CD8-positive, alpha-beta memory T cell (primary cell): ENCODE data around the gene ADGRL2. TPM values are rescaled to one million over a fixed set of nuclear protein-coding genes. Genes with fewer than 3 reads are reported as not detected.

Experiments used
- CTCF ChIA-PET: fragments of 350-600 bp; sonication (Branson Sonifier 250); formaldehyde crosslinking; loops from one replicate; lab custom pipeline; 2021; ENCODE audit warnings: antibody characterized with exemption; lab: Charles Lee
- POLR2A ChIA-PET: fragments of 350-600 bp; sonication (Branson Sonifier 250); formaldehyde crosslinking; loops from one replicate; lab custom pipeline; 2021; ENCODE audit warnings: antibody characterized with exemption; lab: Charles Lee
- DNase-seq, 5 donors: peaks; one replicate each; pipeline versions ENCODE4 v3.0.0 to v3.0.0-alpha.2; 2020 to 2022; ENCODE audit warnings: mixed read lengths in 1 of 5
- H3K27ac ChIP-seq: one replicate; pipeline ENCODE4 v1.7.0; 2013; ENCODE audit warnings: low read depth, mild to moderate bottlenecking, low read length, moderate library complexity
- H3K27me3 ChIP-seq: 2 replicates; pipeline ENCODE4 v1.7.0; 2013; ENCODE audit warnings: low read length, mild to moderate bottlenecking; ENCODE audit not compliant: insufficient read depth, poor library complexity, severe bottlenecking
- H3K36me3 ChIP-seq: 2 replicates; pipeline ENCODE4 v1.7.0; 2013; ENCODE audit warnings: mild to moderate bottlenecking, low read length, moderate library complexity; ENCODE audit not compliant: insufficient read depth
- H3K4me1 ChIP-seq: 2 replicates; pipeline ENCODE4 v1.7.0; 2013; ENCODE audit warnings: mild to moderate bottlenecking, low read length, moderate library complexity; ENCODE audit not compliant: insufficient read depth
- H3K4me3 ChIP-seq: 2 replicates; pipeline ENCODE4 v1.7.0; 2013; ENCODE audit warnings: mild to moderate bottlenecking, low read length
- H3K9me3 ChIP-seq: 2 replicates; pipeline ENCODE4 v1.7.0; 2013; ENCODE audit warnings: mild to moderate bottlenecking, low read length
- H3K27ac Mint-ChIP-seq, 8 donors: one replicate each; pipeline ENCODE4 v1.8.0; 2020 to 2021; ENCODE audit warnings: mixed read lengths in 8 of 8, mild to moderate bottlenecking in 6 of 8, inconsistent platforms in 3 of 8, moderate library complexity in 3 of 8
- H3K27me3 Mint-ChIP-seq, 2 donors: one replicate each; pipeline ENCODE4 v1.8.0; 2020 to 2021; ENCODE audit warnings: mixed read lengths in 2 of 2, mild to moderate bottlenecking in 1 of 2, moderate library complexity in 1 of 2
- H3K36me3 Mint-ChIP-seq, 3 donors: one replicate each; pipeline ENCODE4 v1.8.0; 2020 to 2021; ENCODE audit warnings: mixed read lengths in 3 of 3, inconsistent platforms in 1 of 3, mild to moderate bottlenecking in 1 of 3
- H3K4me1 Mint-ChIP-seq, 3 donors: one replicate each; pipeline ENCODE4 v1.8.0; 2020 to 2021; ENCODE audit warnings: mixed read lengths in 3 of 3, inconsistent platforms in 1 of 3, mild to moderate bottlenecking in 1 of 3
- H3K4me3 Mint-ChIP-seq, 7 donors: one replicate each; pipeline ENCODE4 v1.8.0; 2020 to 2021; ENCODE audit warnings: mixed read lengths in 7 of 7, mild to moderate bottlenecking in 6 of 7, moderate library complexity in 4 of 7, inconsistent platforms in 2 of 7
- H3K9me3 Mint-ChIP-seq, 5 donors: one replicate each; pipeline ENCODE4 v1.8.0; 2020 to 2022; ENCODE audit warnings: mixed read lengths in 5 of 5, mild to moderate bottlenecking in 3 of 5, moderate library complexity in 2 of 5, inconsistent platforms in 1 of 5
- polyA plus RNA-seq: library from polyadenylated mRNA; unstranded; fragments of 300-500 nt; fragmentation: Illumina TruSeq; gene quantifications from one replicate; pipeline ENCODE4 v1.2.3, GENCODE V29; 2021
- total RNA-seq, 2 experiments: library from RNA; stranded (reverse); gene quantifications; one replicate each; pipeline ENCODE4 v1.2.3, GENCODE V29; 2021

Gene ADGRL2
- total and polyA plus RNA-seq, 3 experiments from 2014 or later = not detected

- ChIA-PET POLR2A (no interaction called here), CTCF (no interaction called here)
- DNase-seq = no peak
- H3K36me3 Mint-ChIP-seq = no peaks in the 10 kb centered on the region
- H3K27ac Mint-ChIP-seq = no peak overlapping the region
- H3K27me3 Mint-ChIP-seq = no peaks in the 10 kb centered on the region
- peaks cover 0 to 13% (median 4%) of the 10 kb centered on the region in 5 donors for H3K9me3 Mint-ChIP-seq
- Histone ChIP-seq H3K4me1 (no peaks in the 10 kb centered on the region), H3K4me3 (no peak overlapping the region), H3K27ac (no peak overlapping the region), H3K27me3 (no peaks in the 10 kb centered on the region), H3K36me3 (no peaks in the 10 kb centered on the region), H3K9me3 (no peaks in the 10 kb centered on the region)
- H3K4me1 Mint-ChIP-seq = no peaks in the 10 kb centered on the region
- no peak overlapping the region for H3K4me3 Mint-ChIP-seq
Observed at GRCh38 chr1:81811757-81812371, 11.1 kb downstream of the ADGRL2 start.

GRCh38 chr1:81812712-81813111 lies 12.0 kb downstream of the ADGRL2 start:
- H3K9me3 Mint-ChIP-seq = peaks cover 0 to 10% (median 4%) of the 10 kb centered on the region in 5 donors
- H3K27ac ChIP-seq = no peak overlapping the region
- ChIA-PET POLR2A (no interaction called here), CTCF (interaction anchor here (0.9 kb wide), 1 partner anchor 20 kb away, joined by 3 read pairs; no protein-coding TSS in a partner anchor)
- no peaks in the 10 kb centered on the region for H3K9me3 ChIP-seq
- no peak overlapping the region for H3K4me3 Mint-ChIP-seq
- H3K4me1 Mint-ChIP-seq = no peaks in the 10 kb centered on the region
- no peaks in the 10 kb centered on the region for H3K4me1 ChIP-seq
- no peak overlapping the region for H3K27ac Mint-ChIP-seq
- H3K36me3 ChIP-seq = no peaks in the 10 kb centered on the region
- no peak for DNase-seq
- H3K27me3 ChIP-seq = no peaks in the 10 kb centered on the region
- H3K27me3 Mint-ChIP-seq = no peaks in the 10 kb centered on the region
- H3K4me3 ChIP-seq = no peak overlapping the region
- no peaks in the 10 kb centered on the region for H3K36me3 Mint-ChIP-seq

- no peaks in the 10 kb centered on the region for H3K36me3 Mint-ChIP-seq
- H3K4me1 ChIP-seq = no peaks in the 10 kb centered on the region
- H3K36me3 ChIP-seq = no peaks in the 10 kb centered on the region
- H3K27me3 ChIP-seq = no peaks in the 10 kb centered on the region
- H3K4me1 Mint-ChIP-seq = no peaks in the 10 kb centered on the region
- H3K27ac Mint-ChIP-seq = no peak overlapping the region
- H3K9me3 Mint-ChIP-seq = peaks cover 0 to 9% (median 5%) of the 10 kb centered on the region in 5 donors
- no peak overlapping the region for H3K4me3 ChIP-seq
- no peak overlapping the region for H3K4me3 Mint-ChIP-seq
- H3K27me3 Mint-ChIP-seq = no peaks in the 10 kb centered on the region
- no peak overlapping the region for H3K27ac ChIP-seq
- DNase-seq = no peak
- CTCF ChIA-PET = interaction anchor here (0.9 kb wide), 1 partner anchor 19 kb away, joined by 3 read pairs; no protein-coding TSS in a partner anchor
- no peaks in the 10 kb centered on the region for H3K9me3 ChIP-seq
- POLR2A ChIA-PET = no interaction called here
Observed at GRCh38 chr1:81813691-81814090, 13.0 kb downstream of the ADGRL2 start.

GRCh38 chr1:81819613-81820012 lies 18.9 kb downstream of the ADGRL2 start:
- Histone ChIP-seq H3K4me3 (no peak overlapping the region), H3K27ac (no peak overlapping the region), H3K36me3 (no peaks in the 10 kb centered on the region), H3K4me1 (no peaks in the 10 kb centered on the region), H3K9me3 (no peaks in the 10 kb centered on the region), H3K27me3 (no peaks in the 10 kb centered on the region)
- Mint-ChIP-seq H3K27me3 (no peaks in the 10 kb centered on the region), H3K4me1 (no peaks in the 10 kb centered on the region), H3K27ac (no peak overlapping the region), H3K4me3 (no peak overlapping the region), H3K9me3 (peaks cover 4 to 15% (median 8%) of the 10 kb centered on the region in 5 donors), H3K36me3 (no peaks in the 10 kb centered on the region)
- DNase-seq = no peak
- CTCF ChIA-PET = no interaction called here
- POLR2A ChIA-PET = no interaction called here

- ChIA-PET CTCF (no interaction called here), POLR2A (no interaction called here)
- Histone ChIP-seq H3K9me3 (no peaks in the 10 kb centered on the region), H3K4me1 (no peaks in the 10 kb centered on the region), H3K4me3 (no peak overlapping the region), H3K36me3 (no peaks in the 10 kb centered on the region), H3K27ac (no peak overlapping the region), H3K27me3 (no peaks in the 10 kb centered on the region)
- H3K4me3 Mint-ChIP-seq = peak overlapping the region in 1 of 7 donors; percentile 23
- H3K36me3 Mint-ChIP-seq = no peaks in the 10 kb centered on the region
- H3K27me3 Mint-ChIP-seq = no peaks in the 10 kb centered on the region
- H3K27ac Mint-ChIP-seq = no peak overlapping the region
- H3K9me3 Mint-ChIP-seq = peaks cover 4 to 19% (median 10%) of the 10 kb centered on the region in 5 donors
- no peak for DNase-seq
- no peaks in the 10 kb centered on the region for H3K4me1 Mint-ChIP-seq
Observed at GRCh38 chr1:81820765-81821164, 20.0 kb downstream of the ADGRL2 start.

GRCh38 chr1:81823082-81823481 lies 22.3 kb downstream of the ADGRL2 start:
- H3K36me3 Mint-ChIP-seq = no peaks in the 10 kb centered on the region
- ChIA-PET CTCF (no interaction called here), POLR2A (no interaction called here)
- no peaks in the 10 kb centered on the region for H3K36me3 ChIP-seq
- no peak overlapping the region for H3K4me3 Mint-ChIP-seq
- no peak for DNase-seq
- H3K4me1 Mint-ChIP-seq = no peaks in the 10 kb centered on the region
- no peak overlapping the region for H3K27ac Mint-ChIP-seq
- H3K27me3 ChIP-seq = no peaks in the 10 kb centered on the region
- H3K27ac ChIP-seq = no peak overlapping the region
- H3K9me3 ChIP-seq = no peaks in the 10 kb centered on the region
- H3K9me3 Mint-ChIP-seq = peaks cover 4 to 19% (median 11%) of the 10 kb centered on the region in 5 donors
- H3K4me1 ChIP-seq = no peaks in the 10 kb centered on the region
- no peaks in the 10 kb centered on the region for H3K27me3 Mint-ChIP-seq
- no peak overlapping the region for H3K4me3 ChIP-seq

- Histone ChIP-seq H3K36me3 (no peaks in the 10 kb centered on the region), H3K4me3 (no peak overlapping the region), H3K9me3 (no peaks in the 10 kb centered on the region), H3K4me1 (no peaks in the 10 kb centered on the region), H3K27me3 (no peaks in the 10 kb centered on the region), H3K27ac (no peak overlapping the region)
- CTCF ChIA-PET = no interaction called here
- POLR2A ChIA-PET = no interaction called here
- peaks cover 3 to 21% (median 11%) of the 10 kb centered on the region in 5 donors for H3K9me3 Mint-ChIP-seq
- H3K4me3 Mint-ChIP-seq = no peak overlapping the region
- no peak for DNase-seq
- no peaks in the 10 kb centered on the region for H3K27me3 Mint-ChIP-seq
- H3K4me1 Mint-ChIP-seq = no peaks in the 10 kb centered on the region
- peak overlapping the region in 1 of 8 donors; percentile 57 for H3K27ac Mint-ChIP-seq
- H3K36me3 Mint-ChIP-seq = no peaks in the 10 kb centered on the region
Observed at GRCh38 chr1:81824759-81825158, 24.0 kb downstream of the ADGRL2 start.

GRCh38 chr1:81827942-81828341 lies 27.2 kb downstream of the ADGRL2 start:
- Histone ChIP-seq H3K4me3 (no peak overlapping the region), H3K9me3 (no peaks in the 10 kb centered on the region), H3K36me3 (no peaks in the 10 kb centered on the region), H3K4me1 (no peaks in the 10 kb centered on the region), H3K27me3 (no peaks in the 10 kb centered on the region), H3K27ac (no peak overlapping the region)
- no peak for DNase-seq
- CTCF ChIA-PET = no interaction called here
- Mint-ChIP-seq H3K4me1 (no peaks in the 10 kb centered on the region), H3K9me3 (peaks cover 5 to 15% (median 11%) of the 10 kb centered on the region in 5 donors), H3K27ac (no peak overlapping the region), H3K27me3 (no peaks in the 10 kb centered on the region), H3K36me3 (no peaks in the 10 kb centered on the region), H3K4me3 (no peak overlapping the region)
- POLR2A ChIA-PET = no interaction called here
